H9 (cell line): Measurements from ENCODE around the gene MYO15A. TPM values are rescaled to one million over a fixed set of nuclear protein-coding genes. Genes with fewer than 3 reads are reported as not detected.

ENCODE experiments used
- DNase-seq: peaks from one replicate; pipeline ENCODE4 v3.0.0-alpha.2; 2017
- H2AFZ ChIP-seq: one replicate; pipeline ENCODE4 v1.6.1; 2013; ENCODE audit warnings: mild to moderate bottlenecking, low read length, control low read depth, moderate library complexity
- H2AK5ac ChIP-seq: 2 replicates; pipeline ENCODE4 v1.6.1; 2013; ENCODE audit warnings: low read length, control low read depth, mixed read lengths; ENCODE audit not compliant: insufficient read length
- H2BK120ac ChIP-seq: one replicate; pipeline ENCODE4 v1.6.1; 2013; ENCODE audit warnings: low read depth, mild to moderate bottlenecking, low read length, control low read depth, inconsistent platforms; ENCODE audit not compliant: poor library complexity, severe bottlenecking
- H2BK12ac ChIP-seq: 2 replicates; pipeline ENCODE4 v1.6.1; 2013; ENCODE audit warnings: low read length, control low read depth, mixed read lengths, low read depth; ENCODE audit not compliant: insufficient read length
- H2BK15ac ChIP-seq: 2 replicates; pipeline ENCODE4 v1.6.1; 2013; ENCODE audit warnings: low read depth, low read length, control low read depth
- H2BK20ac ChIP-seq: one replicate; pipeline ENCODE4 v1.6.1; 2013; ENCODE audit warnings: low read depth, mild to moderate bottlenecking, low read length, control low read depth, inconsistent platforms; ENCODE audit not compliant: poor library complexity, severe bottlenecking
- H2BK5ac ChIP-seq: 2 replicates; pipeline ENCODE4 v1.6.1; 2013; ENCODE audit warnings: low read length, control low read depth, mixed read lengths; ENCODE audit not compliant: insufficient read length
- H3K14ac ChIP-seq: 2 replicates; pipeline ENCODE4 v1.6.1; 2013; ENCODE audit warnings: low read length, control low read depth; ENCODE audit not compliant: insufficient read depth
- H3K18ac ChIP-seq: 2 replicates; pipeline ENCODE4 v1.6.1; 2013; ENCODE audit warnings: low read depth, mild to moderate bottlenecking, mixed read lengths, low read length, control low read depth; ENCODE audit not compliant: insufficient read length
- H3K23ac ChIP-seq: 2 replicates; pipeline ENCODE4 v1.6.1; 2013; ENCODE audit warnings: low read length, control low read depth, mixed read lengths, low read depth; ENCODE audit not compliant: insufficient read length
- H3K23me2 ChIP-seq: 2 replicates; pipeline ENCODE4 v1.6.1; 2013; ENCODE audit warnings: low read depth, mild to moderate bottlenecking, mixed read lengths, low read length, control low read depth; ENCODE audit not compliant: insufficient read length, poor library complexity, severe bottlenecking
- H3K27ac ChIP-seq: 2 replicates; pipeline ENCODE4 v1.5.1; 2013; ENCODE audit warnings: low read length, control low read depth, mixed read lengths, low read depth; ENCODE audit not compliant: insufficient read length
- H3K27me3 ChIP-seq: 2 replicates; pipeline ENCODE4 v1.6.1; 2013; ENCODE audit warnings: low read length, control low read depth, inconsistent platforms; ENCODE audit not compliant: insufficient read depth
- H3K4ac ChIP-seq: 2 replicates; pipeline ENCODE4 v1.6.1; 2013; ENCODE audit warnings: low read depth, mild to moderate bottlenecking, control low read depth, inconsistent platforms, low read length, moderate library complexity
- H3K4me1 ChIP-seq: 2 replicates; pipeline ENCODE4 v1.6.1; 2013; ENCODE audit warnings: low read length, control low read depth, inconsistent platforms; ENCODE audit not compliant: insufficient read depth
- H3K4me2 ChIP-seq: 2 replicates; pipeline ENCODE4 v1.6.1; 2013; ENCODE audit warnings: low read length, control low read depth, mixed read lengths; ENCODE audit not compliant: insufficient read length, insufficient read depth
- H3K56ac ChIP-seq: 2 replicates; pipeline ENCODE4 v1.6.1; 2013; ENCODE audit warnings: low read depth, mild to moderate bottlenecking, mixed read lengths, low read length, control low read depth; ENCODE audit not compliant: insufficient read length
- H3K79me1 ChIP-seq: 2 replicates; pipeline ENCODE4 v1.6.1; 2013; ENCODE audit warnings: low read depth, mild to moderate bottlenecking, moderate library complexity, low read length, control low read depth, inconsistent platforms; ENCODE audit not compliant: insufficient read depth, poor library complexity, severe bottlenecking
- H3K79me2 ChIP-seq: 2 replicates; pipeline ENCODE4 v1.6.1; 2013; ENCODE audit warnings: low read length, control low read depth, inconsistent platforms; ENCODE audit not compliant: insufficient read depth
- H3K9ac ChIP-seq: 2 replicates; pipeline ENCODE4 v1.6.1; 2013; ENCODE audit warnings: low read length, control low read depth, mixed read lengths; ENCODE audit not compliant: insufficient read length; ENCODE audit errors: extremely low read depth
- H3K9me3 ChIP-seq: one replicate; pipeline ENCODE4 v1.6.1; 2013; ENCODE audit warnings: low read depth, low read length, inconsistent platforms; ENCODE audit not compliant: control insufficient read depth
- H3T11ph ChIP-seq: one replicate; pipeline ENCODE4 v1.6.1; 2013; ENCODE audit warnings: mild to moderate bottlenecking, low read length, control low read depth, inconsistent platforms
- H4K20me1 ChIP-seq: one replicate; pipeline ENCODE4 v1.6.1; 2013; ENCODE audit not compliant: control insufficient read depth, insufficient read length, insufficient read depth
- H4K5ac ChIP-seq: 2 replicates; pipeline ENCODE4 v1.6.1; 2013; ENCODE audit warnings: low read depth, mild to moderate bottlenecking, mixed read lengths, low read length, control low read depth; ENCODE audit not compliant: insufficient read length
- H4K8ac ChIP-seq: replicated peaks from 2 replicates; pipeline ENCODE4 v1.6.1; 2013; ENCODE audit warnings: low read length, control low read depth, mixed read lengths, low read depth; ENCODE audit not compliant: insufficient read length
- H4K91ac ChIP-seq: 2 replicates; pipeline ENCODE4 v1.6.1; 2013; ENCODE audit warnings: low read depth, mild to moderate bottlenecking, moderate library complexity, mixed read lengths, low read length, control low read depth; ENCODE audit not compliant: insufficient read length
- H3K27ac Mint-ChIP-seq, 3 experiments: 2 replicates in 2 of 3; 3 replicates in 1 of 3; pipeline ENCODE4 v1.8.0; 2020 to 2021; ENCODE audit warnings: mixed read lengths in 3 of 3, mild to moderate bottlenecking in 1 of 3, moderate library complexity in 1 of 3
- H3K27me3 Mint-ChIP-seq: 2 replicates; pipeline ENCODE4 v1.8.0; 2021; ENCODE audit warnings: low read depth, mild to moderate bottlenecking, moderate library complexity, mixed read lengths
- H3K36me3 Mint-ChIP-seq, 3 experiments: 2 replicates in 2 of 3; 3 replicates in 1 of 3; pipeline ENCODE4 v1.8.0; 2020 to 2021; ENCODE audit warnings: low read depth in 3 of 3, mixed read lengths in 3 of 3; ENCODE audit not compliant: insufficient read depth in 1 of 3
- H3K4me1 Mint-ChIP-seq, 2 experiments: 2 replicates each; pipeline ENCODE4 v1.8.0; 2020; ENCODE audit warnings: mixed read lengths in 2 of 2
- H3K4me3 Mint-ChIP-seq, 2 experiments: 2 replicates in 1 of 2; 3 replicates in 1 of 2; pipeline ENCODE4 v1.8.0; 2020 to 2021; ENCODE audit warnings: mild to moderate bottlenecking in 2 of 2, mixed read lengths in 2 of 2, moderate library complexity in 1 of 2
- H3K9me3 Mint-ChIP-seq, 2 experiments: 2 replicates in 1 of 2; 3 replicates in 1 of 2; pipeline ENCODE4 v1.8.0; 2020; ENCODE audit warnings: mild to moderate bottlenecking in 2 of 2, mixed read lengths in 2 of 2, moderate library complexity in 1 of 2
- CTCF ChIP-seq: fragments of 200-600 bp; sonication (generic); conservative IDR thresholded peaks from 3 replicates; pipeline ENCODE4 v1.8.0; 2021; ENCODE audit warnings: antibody characterized with exemption, mild to moderate bottlenecking
- WGBS: extraction: QIAGEN DNeasy Blood & Tissue Kit; methylation state at CpG from one replicate; pipeline ENCODE4 v1.1.7; 2013; ENCODE audit warnings: missing lambda C conversion rate, low lambda C conversion rate, mixed read lengths; ENCODE audit not compliant: insufficient read length; ENCODE audit errors: extremely low coverage; 5-methylcytosine and 5-hydroxymethylcytosine counted together
- total RNA-seq: library from RNA; stranded (reverse); gene quantifications from 2 replicates; pipeline ENCODE4 v1.2.1, GENCODE V29; 2021

Gene MYO15A
- total RNA-seq, 1 experiment from 2014 or later: 2.5 TPM

- peak overlapping the region; percentile 93 for H3K27ac ChIP-seq
- no CpG with 5 or more reads among the region's 23 CpGs for WGBS
- peak overlapping the region; percentile 100 for H3K27ac Mint-ChIP-seq
- no peak overlapping the region for H3K56ac ChIP-seq
- no peaks in the 10 kb centered on the region; a peak in 1 of 5 replicates for H3K9me3 Mint-ChIP-seq
- no peak overlapping the region for H4K5ac ChIP-seq
- no peak overlapping the region for H4K91ac ChIP-seq
- H3K4ac ChIP-seq: no peak overlapping the region; the same call in 1 of the 2 replicates
- peak overlapping the region; percentile 88 for H3K18ac ChIP-seq
- H2AFZ ChIP-seq: no peak overlapping the region
- no peaks in the 10 kb centered on the region for H3K27me3 ChIP-seq
- H2BK20ac ChIP-seq: no peak overlapping the region
- peaks cover 11% of the 10 kb centered on the region for H3K23me2 ChIP-seq
- peak overlapping the region; percentile 94 for H3K14ac ChIP-seq
- no peak overlapping the region for H4K8ac ChIP-seq
- no peaks in the 10 kb centered on the region for H4K20me1 ChIP-seq
- peak overlapping the region; percentile 81 for H3K4me2 ChIP-seq
- peaks cover 2 to 5% (median 4%) of the 10 kb centered on the region in 3 experiments; a peak in 3 of 7 replicates for H3K36me3 Mint-ChIP-seq
- no peak overlapping the region for H2BK15ac ChIP-seq
- no peak overlapping the region for H2BK5ac ChIP-seq
- peaks cover 9% of the 10 kb centered on the region for H3K79me1 ChIP-seq
- H2BK12ac ChIP-seq: no peak overlapping the region
- peaks cover 22 to 28% of the 10 kb centered on the region in 2 experiments for H3K4me1 Mint-ChIP-seq
- no peaks in the 10 kb centered on the region for H3K27me3 Mint-ChIP-seq
- peaks cover 21% of the 10 kb centered on the region; the same call in 1 of the 2 replicates for H3K79me2 ChIP-seq
- H3K9ac ChIP-seq: peak overlapping the region; percentile 56
- no peak overlapping the region for H3K23ac ChIP-seq
- peaks cover 3% of the 10 kb centered on the region; the same call in 1 of the 2 replicates for H3K4me1 ChIP-seq
- H3K4me3 Mint-ChIP-seq: peak overlapping the region; percentile 78 to 96
- no peaks in the 10 kb centered on the region for H3K9me3 ChIP-seq
- peak overlapping the region; percentile 11 for H3T11ph ChIP-seq
- TF ChIP-seq CTCF: no peak
- no peak overlapping the region for H2AK5ac ChIP-seq
- peak; percentile 98 for DNase-seq
- no peak overlapping the region for H2BK120ac ChIP-seq
These were observed 116.0 kb downstream of the MYO15A start for GRCh38 chr17:18224387-18225120.
